Stimulated activated CD8-positive, alpha-beta memory T cell treated with anti-CD3 and anti-CD28 coated beads, Interleukin-15, amount 100 ng/mL, for 24 hours (primary cell): ENCODE data around the gene TBX21.
A peak's percentile ranks its signal among the peaks of the same experiment; 100 is the strongest.

Experiments
- DNase-seq: peaks from one replicate; pipeline ENCODE4 v3.0.0-alpha.2; 2020; ENCODE audit warnings: low read depth

TBX21 gene

GRCh38 chr17:47713980-47714700, 18.9 kb upstream of the TBX21 start:
- no peak for DNase-seq

GRCh38 chr17:47714773-47715396, 18.2 kb upstream of the TBX21 start:
- no peak for DNase-seq

GRCh38 chr17:47715669-47716325, 17.2 kb upstream of the TBX21 start:
- no peak for DNase-seq

- no peak for DNase-seq
These were observed 16.7 kb upstream of the TBX21 start for GRCh38 chr17:47716375-47716774.

- no peak for DNase-seq
These were observed 15.8 kb upstream of the TBX21 start for GRCh38 chr17:47717261-47717697.

- DNase-seq: no peak
These were observed 14.9 kb upstream of the TBX21 start for GRCh38 chr17:47717979-47718621.

GRCh38 chr17:47718634-47719405, 14.2 kb upstream of the TBX21 start:
- DNase-seq: no peak

- DNase-seq: no peak
These were observed 13.5 kb upstream of the TBX21 start for GRCh38 chr17:47719411-47720152.

- no peak for DNase-seq
These were observed 12.8 kb upstream of the TBX21 start for GRCh38 chr17:47720196-47720595.

GRCh38 chr17:47720754-47721533, 12.1 kb upstream of the TBX21 start:
- peak; percentile 67 for DNase-seq

GRCh38 chr17:47721725-47722124, 11.3 kb upstream of the TBX21 start:
- no peak for DNase-seq

- no peak for DNase-seq
These were observed 8.3 kb upstream of the TBX21 start for GRCh38 chr17:47724705-47725104.

- no peak for DNase-seq
These were observed 7.5 kb upstream of the TBX21 start for GRCh38 chr17:47725446-47726111.

- DNase-seq: no peak
These were observed 6.0 kb upstream of the TBX21 start for GRCh38 chr17:47726796-47727703.

GRCh38 chr17:47727704-47728036, 5.4 kb upstream of the TBX21 start:
- no peak for DNase-seq

- DNase-seq: no peak
These were observed 4.7 kb upstream of the TBX21 start for GRCh38 chr17:47728214-47728877.

GRCh38 chr17:47729476-47729875, 3.6 kb upstream of the TBX21 start:
- no peak for DNase-seq

- no peak for DNase-seq
These were observed 2.4 kb upstream of the TBX21 start for GRCh38 chr17:47730681-47731080.
